Measurements from ENCODE around the gene MARVELD2.
"Not testable (repeated sequence)": the region's sequence is repeated elsewhere in the genome, so short reads cannot be mapped to it uniquely, and the experiment has no call there.

- TF ChIP-seq ZNF407 (CRISPR knock-in tag; IDR thresholded peaks at IDR 0.05; ENCODE audit: not compliant biosample characterization); TBP (CRISPR knock-in tag; IDR thresholded peaks at IDR 0.05); MATR3 (CRISPR knock-in tag; IDR thresholded peaks at IDR 0.05); CHD4 (IDR thresholded peaks at IDR 0.05; ENCODE audit: borderline replicate concordance, low read length); TAF1 (CRISPR knock-in tag; IDR thresholded peaks at IDR 0.05): not testable (repeated sequence)
These were observed 57.7 kb downstream of the MARVELD2 start for GRCh38 chr5:69472535-69473143.

Data from HepG2 (cell line).